ENCODE measurements around the gene MAGEB10.
"Not testable (repeated sequence)": the region's sequence is repeated elsewhere in the genome, so short reads cannot be mapped to it uniquely, and the experiment has no call there.

Gene MAGEB10

DNA sequence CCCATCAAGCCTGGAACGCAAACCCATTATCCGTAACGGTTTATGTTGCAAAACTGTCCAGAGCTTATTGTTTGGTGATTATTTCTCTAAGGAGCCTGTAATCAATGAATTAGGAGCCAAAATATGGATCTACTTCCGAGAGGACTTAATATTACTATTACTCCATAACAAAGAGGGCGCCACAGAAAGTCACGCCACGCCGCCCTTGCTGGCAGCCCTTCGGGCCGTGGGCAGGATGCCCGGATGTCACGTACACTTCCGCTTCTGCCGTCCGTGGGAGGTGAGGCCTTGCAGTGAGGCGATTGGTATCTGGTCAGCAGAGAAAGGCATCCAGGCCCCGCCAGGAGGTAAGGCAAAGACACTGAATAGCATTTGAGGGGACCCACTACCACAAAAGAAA lies at the start of gene MAGEB10:
MAGEB10 (plus strand) TSS at position 301 of the 400 bp plus-strand sequence. CDS start 13,317 bp downstream, outside the sequence.
- DNase-seq, result no peak

DNA sequence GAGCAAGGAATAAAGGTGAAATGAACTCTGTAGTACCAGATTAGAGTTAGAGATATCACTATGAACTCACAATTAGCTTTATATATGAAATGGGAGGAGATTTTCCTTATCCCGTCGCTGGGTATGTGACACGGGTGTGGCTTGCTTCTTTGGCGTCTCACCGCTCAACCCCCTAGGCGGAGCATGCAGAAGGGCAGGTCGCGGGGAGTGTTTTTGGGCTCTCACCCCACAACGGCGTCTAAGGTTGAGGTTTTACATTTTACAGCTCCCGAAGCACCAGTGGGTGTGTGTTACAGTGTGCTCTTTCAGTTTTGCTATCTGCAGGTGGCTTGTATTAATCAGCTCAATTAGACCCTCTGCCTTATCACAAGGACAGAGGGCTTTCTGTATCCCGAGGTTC lies 42.1 kb upstream of the MAGEB10 start:
- no peak for DNase-seq

DNA sequence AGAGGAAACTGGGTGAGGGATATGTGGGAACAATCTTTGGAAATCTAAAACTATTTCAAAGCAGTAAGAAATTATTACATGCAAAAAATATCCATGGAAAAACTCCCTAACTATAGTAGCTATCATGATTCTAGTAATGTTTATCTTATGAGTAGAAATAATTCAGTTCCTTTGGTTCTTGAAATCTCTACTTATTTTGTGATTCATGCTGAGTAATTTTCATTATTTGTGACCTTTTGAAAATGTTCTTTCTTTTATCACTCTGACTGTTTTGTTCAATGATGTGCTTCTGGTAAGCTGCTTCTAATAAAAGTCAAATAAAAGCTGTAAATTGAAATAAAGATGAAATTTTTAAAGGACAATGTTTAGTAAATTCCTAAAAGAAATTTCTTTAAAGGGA lies 40.4 kb upstream of the MAGEB10 start:
- no peak for DNase-seq

DNA sequence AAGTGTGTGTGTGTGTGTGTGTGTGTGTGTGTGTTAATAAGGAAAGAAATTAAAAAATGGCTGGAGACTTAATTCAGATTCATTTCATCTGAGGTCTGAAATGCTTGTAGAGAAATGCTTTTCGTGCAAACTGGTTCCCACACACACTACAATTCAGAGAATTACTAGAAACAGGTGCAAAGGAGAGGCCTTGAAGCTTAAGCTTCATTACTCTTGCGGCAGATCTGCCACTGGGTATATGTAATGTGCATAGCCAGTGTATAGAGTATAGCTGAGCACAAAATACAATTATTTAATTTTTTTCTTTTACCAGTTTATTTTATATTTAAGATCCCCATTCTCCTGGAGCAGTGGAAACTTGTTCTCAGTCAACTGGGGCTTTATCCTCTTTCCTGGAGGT lies 31.8 kb upstream of the MAGEB10 start:
- no peak for DNase-seq

DNA sequence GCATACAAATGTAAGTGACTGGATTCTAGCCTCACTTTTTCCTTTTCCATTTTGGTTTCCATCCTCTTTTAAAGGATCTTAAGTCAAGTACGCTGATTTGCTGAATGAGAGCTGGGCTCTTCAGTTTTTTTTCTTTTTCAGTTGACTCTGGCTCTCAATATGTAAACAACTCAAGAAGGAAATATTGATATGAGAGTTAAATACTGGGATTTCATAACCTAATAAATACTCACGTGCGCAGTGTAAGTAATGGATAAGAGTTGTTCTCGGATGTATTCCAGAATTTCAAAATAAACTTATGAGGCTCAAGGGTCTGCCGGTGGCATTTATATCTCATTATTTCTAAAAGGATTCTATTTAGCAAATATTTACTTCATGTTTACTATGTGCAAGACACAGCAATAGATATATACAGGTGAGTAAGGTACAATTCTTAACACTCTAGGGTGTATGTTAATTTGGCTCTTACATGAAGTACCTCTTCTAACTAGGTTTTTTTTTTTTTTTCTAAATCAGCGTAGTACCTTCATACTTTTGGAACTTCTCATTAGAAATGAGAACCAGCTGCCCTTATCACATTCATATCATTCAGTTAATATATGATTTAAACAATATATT lies 11.0 kb upstream of the MAGEB10 start:
- DNase-seq, result no peak

- DNase-seq, result no peak
Observed at GRCh38 chrX:27797575-27797974, 10.2 kb upstream of the MAGEB10 start.

DNA sequence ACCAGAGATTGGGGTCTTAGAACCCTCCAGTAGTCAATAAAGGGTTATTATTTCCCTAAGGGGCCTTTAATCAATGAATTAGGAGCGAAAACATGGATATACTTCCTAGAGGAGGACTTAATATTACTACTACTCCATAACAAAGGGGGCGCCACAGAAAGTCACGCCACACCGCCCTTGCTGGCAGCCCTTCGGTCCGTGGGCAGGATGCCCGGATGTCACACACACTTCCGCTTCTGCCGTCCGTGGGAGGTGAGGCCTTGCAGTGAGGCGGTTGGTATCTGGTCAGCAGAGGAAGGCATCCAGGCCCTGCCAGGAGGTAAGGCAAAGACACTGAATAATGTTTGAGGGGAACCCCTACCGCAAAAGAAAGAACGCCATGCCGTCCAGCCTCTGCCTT lies 436 bp downstream of the MAGEB10 start:
- DNase-seq, result no peak

DNA sequence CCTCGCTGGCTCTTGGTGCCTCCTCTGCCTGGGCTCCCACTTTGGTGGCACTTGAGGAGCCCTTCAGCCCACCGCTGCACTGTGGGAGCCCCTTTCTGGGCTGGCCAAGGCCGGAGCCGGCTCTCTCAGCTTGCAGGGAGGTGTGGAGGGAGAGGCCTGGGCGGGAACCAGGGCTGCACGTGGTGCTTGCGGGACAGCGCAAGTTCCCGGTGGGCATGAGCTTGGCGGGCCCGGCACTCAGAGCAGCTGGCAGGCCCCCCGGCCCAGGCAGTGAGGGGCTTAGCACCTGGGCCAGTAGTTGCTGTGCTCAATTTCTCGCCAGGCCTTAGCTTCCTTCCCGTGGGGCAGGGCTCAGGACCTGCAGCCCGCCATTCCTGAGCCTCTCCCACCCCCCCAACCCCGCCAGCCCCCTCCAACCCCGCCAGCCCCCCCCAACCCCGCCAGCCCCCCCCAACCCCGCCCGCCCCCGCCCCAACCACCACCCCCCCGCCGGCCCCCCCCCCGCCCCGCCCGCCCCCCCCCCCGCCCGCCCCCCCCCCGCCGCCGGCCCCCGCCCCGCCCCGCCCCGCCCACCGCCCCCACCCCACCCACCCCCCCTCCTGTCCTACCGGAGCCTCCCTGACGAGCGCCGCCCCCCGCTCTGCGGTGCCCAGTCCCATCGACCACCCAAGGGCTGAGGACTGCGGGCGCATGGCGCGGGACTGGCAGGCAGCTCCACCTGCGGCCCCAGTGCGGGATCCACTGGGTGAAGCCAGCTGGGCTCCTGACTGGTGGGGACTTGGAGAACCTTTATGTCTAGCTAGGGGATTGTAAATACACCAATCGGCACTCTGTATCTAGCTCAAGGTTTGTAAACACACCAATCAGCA lies 1.4 kb downstream of the MAGEB10 start:
- not testable (repeated sequence) for DNase-seq

- no peak for DNase-seq
Observed at GRCh38 chrX:27815209-27815608, 7.4 kb downstream of the MAGEB10 start.

DNA sequence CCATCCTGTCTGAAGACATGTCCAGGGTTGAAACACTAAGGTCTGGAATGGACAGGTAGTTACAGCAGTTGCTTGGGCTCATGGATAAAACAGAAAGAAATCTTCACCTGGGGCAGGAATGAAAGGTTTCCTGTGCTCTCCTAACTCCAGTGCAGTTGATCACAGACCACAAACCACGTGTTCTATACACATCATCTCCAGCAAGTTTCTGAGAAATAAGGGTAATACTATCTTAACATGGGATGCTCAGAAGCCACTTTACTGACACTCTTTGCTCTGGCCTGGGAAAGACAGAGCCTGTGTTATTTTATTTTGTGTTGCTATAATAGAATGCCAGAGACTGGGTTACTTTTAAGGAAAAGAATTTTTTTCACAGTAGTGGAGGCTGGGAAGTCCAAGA lies 16.0 kb downstream of the MAGEB10 start:
- DNase-seq, result no peak

GRCh38 chrX:27838185-27838584 lies 30.4 kb downstream of the MAGEB10 start:
- no peak for DNase-seq

DNA sequence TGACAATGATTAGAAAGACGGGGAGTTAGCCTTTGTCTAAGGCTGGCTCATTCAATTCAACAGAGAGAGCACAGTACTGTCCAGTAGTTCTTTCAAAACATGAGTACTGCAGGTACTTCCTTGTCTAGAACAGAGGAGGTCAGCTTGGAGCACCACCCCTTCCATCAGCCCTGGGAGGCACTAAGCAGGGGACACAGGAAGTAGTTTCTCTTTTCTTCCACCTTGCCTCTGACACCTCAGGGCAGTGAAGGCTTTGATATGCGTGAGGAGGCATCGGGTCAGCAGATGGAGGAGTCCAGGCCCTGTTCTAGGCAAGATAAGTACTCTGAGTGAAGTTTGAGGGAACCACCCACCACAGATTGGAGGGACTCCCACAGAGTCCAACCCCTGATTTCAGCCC lies 33.1 kb downstream of the MAGEB10 start:
- no peak for DNase-seq

GRCh38 chrX:27842859-27843258 lies 35.1 kb downstream of the MAGEB10 start:
- DNase-seq, result no peak

DNA sequence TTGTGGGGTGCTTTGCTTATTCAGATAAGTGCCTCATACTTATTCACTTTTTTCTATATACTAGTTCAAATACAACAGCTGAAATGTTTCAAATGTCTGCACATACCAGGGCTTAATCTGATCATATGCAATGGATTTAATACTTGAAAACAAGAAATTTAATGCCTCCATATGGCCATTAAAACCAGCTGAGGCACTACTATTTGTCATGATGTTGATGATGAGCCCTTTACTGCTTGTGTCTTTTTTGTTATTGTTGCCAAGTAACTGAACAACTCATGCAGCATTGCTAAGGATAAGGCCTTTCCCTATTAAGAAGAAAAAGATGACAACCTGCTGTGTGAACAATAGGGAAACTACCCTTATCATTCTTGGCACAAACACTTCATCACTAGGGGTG lies 52.5 kb downstream of the MAGEB10 start:
- DNase-seq, result no peak

DNA sequence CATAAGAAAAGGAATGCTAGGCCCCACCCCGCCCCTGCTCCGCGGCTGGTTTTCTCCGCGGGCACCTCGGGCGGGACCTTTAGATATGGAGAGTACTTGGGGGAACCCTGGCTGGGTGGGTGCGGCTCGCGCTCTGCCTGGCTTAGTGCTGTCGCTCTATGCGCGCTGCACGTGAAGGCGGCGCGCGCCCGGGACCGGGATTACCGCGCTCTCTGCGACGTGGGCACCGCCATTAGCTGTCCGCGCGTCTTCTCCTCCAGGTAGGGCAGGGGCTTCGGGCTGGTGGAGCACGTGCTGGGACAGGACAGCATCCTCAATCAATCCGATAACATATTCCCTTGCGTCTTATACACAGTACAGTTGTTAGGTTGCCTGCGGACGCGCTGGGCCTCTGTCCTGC lies 56.0 kb downstream of the MAGEB10 start:
- DNase-seq, result no peak
